Measurements from ENCODE around the gene NCK1.

DNA sequence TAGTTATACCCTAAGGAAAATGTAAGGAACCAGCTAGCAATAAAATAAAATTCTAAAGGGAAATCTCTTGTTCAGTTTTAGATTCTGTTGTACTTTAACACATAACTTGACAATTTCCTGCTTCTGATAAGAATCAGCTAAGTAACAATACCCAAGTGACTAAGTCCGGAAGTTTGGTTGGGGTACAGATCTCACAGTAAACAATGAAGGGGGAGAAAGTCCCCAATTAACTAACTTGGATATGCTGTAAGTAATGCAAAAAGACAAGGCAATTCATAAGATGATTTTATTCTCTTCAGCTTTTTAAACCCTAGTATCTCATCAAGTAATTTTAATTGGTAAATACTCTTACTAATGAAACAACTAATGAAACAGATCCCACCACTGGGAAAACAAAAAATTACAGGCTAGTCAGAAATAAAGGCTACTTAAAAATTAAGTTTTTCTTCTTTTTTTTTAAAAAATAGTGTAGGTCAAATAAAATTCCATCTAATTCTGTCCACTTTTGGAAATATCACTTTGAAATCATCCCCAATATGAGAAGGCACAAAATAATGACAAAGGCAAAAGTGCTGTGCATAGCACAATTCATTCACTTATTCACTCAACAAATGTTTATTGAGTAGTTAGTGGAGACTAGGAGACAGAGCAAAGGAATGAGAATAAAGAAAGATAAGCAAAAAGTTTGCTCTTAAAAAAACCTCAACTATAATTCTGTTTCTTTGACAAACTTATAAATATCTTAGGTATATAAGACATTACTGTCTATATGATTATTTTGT lies 58.0 kb downstream of the NCK1 start:
- no peak for TF ChIP-seq POLR2AphosphoS5 (IDR thresholded peaks at IDR 0.05; ENCODE audit: low read depth)
- TF ChIP-seq CTCF (IDR thresholded peaks at IDR 0.05; ENCODE audit: insufficient read depth, low read length): no peak
- TF ChIP-seq REST (IDR thresholded peaks at IDR 0.05; ENCODE audit: insufficient replicate concordance, low read depth): no peak
- no peak for TF ChIP-seq GABPA (IDR thresholded peaks at IDR 0.05; ENCODE audit: low read depth)
